Fibroblast of lung (primary cell): ENCODE results near the gene FGFR2. TPM values are rescaled to one million over a fixed set of nuclear protein-coding genes. Genes with fewer than 3 reads are reported as not detected.

ENCODE experiments used
- DNase-seq, 2 donors: peaks; one replicate each; pipeline versions ENCODE4 v3.0.0 to v3.0.0-alpha.2; 2010; ENCODE audit warnings: low read depth in 2 of 2
- H2AFZ ChIP-seq: 2 replicates; pipeline ENCODE4 v1.5.1; 2012; ENCODE audit warnings: low read length, control low read depth, inconsistent platforms
- H3K27ac ChIP-seq: 2 replicates; pipeline ENCODE4 v1.5.1; 2011; ENCODE audit warnings: low read length, control low read depth; ENCODE audit not compliant: insufficient read depth
- H3K27me3 ChIP-seq: 2 replicates; pipeline ENCODE4 v1.5.1; 2011; ENCODE audit warnings: mild to moderate bottlenecking, low read length; ENCODE audit not compliant: control insufficient read depth, insufficient read depth
- H3K36me3 ChIP-seq: 2 replicates; pipeline ENCODE4 v1.5.1; 2011; ENCODE audit warnings: low read length; ENCODE audit not compliant: control insufficient read depth, insufficient read depth
- H3K4me1 ChIP-seq: 2 replicates; pipeline ENCODE4 v1.5.1; 2011; ENCODE audit warnings: low read length; ENCODE audit not compliant: control insufficient read depth, insufficient read depth; ENCODE audit errors: extremely low read depth
- H3K4me2 ChIP-seq: 2 replicates; pipeline ENCODE4 v1.5.1; 2011; ENCODE audit warnings: low read length, control low read depth; ENCODE audit not compliant: insufficient read depth; ENCODE audit errors: extremely low read depth
- H3K4me3 ChIP-seq, 4 experiments: fragments of 200-600 bp in 1 of 4; sonication (generic) in 1 of 4; replicated peaks in 1 of 4; 2 replicates each; pipeline ENCODE4 v1.5.1; 2011 to 2016; ENCODE audit warnings: low read length in 4 of 4, low read depth in 3 of 4, mild to moderate bottlenecking in 3 of 4, control low read depth in 2 of 4, inconsistent platforms in 1 of 4, mixed read lengths in 1 of 4; ENCODE audit not compliant: insufficient read depth in 1 of 4; ENCODE audit errors: control extremely low read depth in 1 of 4
- H3K79me2 ChIP-seq: 2 replicates; pipeline ENCODE4 v1.5.1; 2012; ENCODE audit warnings: mild to moderate bottlenecking, low read length, inconsistent platforms; ENCODE audit not compliant: control insufficient read depth, insufficient read depth
- H3K9ac ChIP-seq: 2 replicates; pipeline ENCODE4 v1.5.1; 2011; ENCODE audit warnings: mild to moderate bottlenecking, low read length, control low read depth; ENCODE audit not compliant: insufficient read depth
- H3K9me3 ChIP-seq: 2 replicates; pipeline ENCODE4 v1.5.1; 2012; ENCODE audit warnings: low read depth, low read length; ENCODE audit not compliant: control insufficient read depth, insufficient read depth
- H4K20me1 ChIP-seq: 2 replicates; pipeline ENCODE4 v1.5.1; 2011; ENCODE audit warnings: low read length; ENCODE audit not compliant: control insufficient read depth, insufficient read depth; ENCODE audit errors: extremely low read depth
- CTCF ChIP-seq, 2 donors: IDR thresholded peaks in 1 of 2; conservative IDR thresholded peaks in 1 of 2; 1 replicate in 1 of 2; 2 replicates in 1 of 2; pipeline ENCODE4 v1.5.1; 2011 to 2012; ENCODE audit warnings: low read length in 2 of 2, control low read depth in 1 of 2, inconsistent platforms in 1 of 2, low read depth in 1 of 2, mild to moderate bottlenecking in 1 of 2
- EZH2 ChIP-seq: IDR thresholded peaks from 2 replicates; pipeline ENCODE4 v1.5.1; 2012; ENCODE audit warnings: low read length, control low read depth, mild to moderate bottlenecking; ENCODE audit errors: missing control alignments
- polyA plus RNA-seq, 2 donors: library from polyadenylated mRNA; depleted of rRNA in 1 of 2; stranded (reverse) in 1 of 2; unstranded in 1 of 2; fragments of >200 nt; gene quantifications; 2 replicates each; pipeline ENCODE4 v1.2.1, GENCODE V29; 2011 to 2012; ENCODE audit warnings: missing spikeins in 1 of 2
- total RNA-seq: library from RNA; depleted of rRNA; stranded (reverse); fragments of >200 nt; gene quantifications from 2 replicates; pipeline ENCODE4 v1.2.1, GENCODE V29; 2014

The FGFR2 gene
- total and polyA plus RNA-seq, 2 donors (not counting 1 experiment from before 2014, with no cell fraction given) = 0.10 to 0.17 TPM

DNA sequence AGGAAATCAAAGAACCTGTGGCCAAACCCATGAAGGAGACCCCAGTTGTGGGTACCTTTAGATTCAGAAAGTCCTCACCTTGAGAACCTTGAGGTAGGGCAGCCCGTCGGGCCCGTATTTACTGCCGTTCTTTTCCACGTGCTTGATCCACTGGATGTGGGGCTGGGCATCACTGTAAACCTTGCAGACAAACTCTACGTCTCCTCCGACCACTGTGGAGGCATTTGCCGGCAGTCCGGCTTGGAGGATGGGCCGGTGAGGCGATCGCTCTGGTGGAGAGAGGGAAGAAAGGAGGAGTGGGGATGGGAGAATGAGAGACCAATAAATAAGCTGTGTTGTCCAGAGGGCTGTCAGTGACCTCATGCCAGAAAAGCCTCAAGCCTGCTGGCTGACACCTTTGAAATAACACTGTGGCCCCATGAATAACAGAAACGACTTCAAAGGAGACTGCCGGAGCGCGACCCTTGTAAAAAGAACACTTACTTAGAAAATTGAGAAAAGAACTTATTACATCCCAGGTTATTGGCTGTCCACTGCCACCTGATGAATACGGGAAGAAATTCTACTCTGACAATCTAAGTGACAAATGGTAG is 78.2 kb downstream of the FGFR2 start:
- Histone ChIP-seq H3K27ac (no peak overlapping the region), H3K4me2 (no peak overlapping the region), H2AFZ (no peak overlapping the region), H4K20me1 (no peaks in the 10 kb centered on the region), H3K27me3 (no peaks in the 10 kb centered on the region), H3K9ac (no peak overlapping the region), H3K79me2 (no peaks in the 10 kb centered on the region), H3K4me3 (no peak overlapping the region), H3K4me1 (no peaks in the 10 kb centered on the region), H3K36me3 (no peaks in the 10 kb centered on the region), H3K9me3 (no peaks in the 10 kb centered on the region)
- DNase-seq = no peak
- no peak for TF ChIP-seq CTCF (conservative IDR thresholded peaks at IDR 0.05 in 1 of 2, IDR thresholded peaks at IDR 0.05 in 1 of 2; ENCODE audit: low read depth in 1 of 2, low read length in 2 of 2)
- TF ChIP-seq EZH2 = no peak

DNA sequence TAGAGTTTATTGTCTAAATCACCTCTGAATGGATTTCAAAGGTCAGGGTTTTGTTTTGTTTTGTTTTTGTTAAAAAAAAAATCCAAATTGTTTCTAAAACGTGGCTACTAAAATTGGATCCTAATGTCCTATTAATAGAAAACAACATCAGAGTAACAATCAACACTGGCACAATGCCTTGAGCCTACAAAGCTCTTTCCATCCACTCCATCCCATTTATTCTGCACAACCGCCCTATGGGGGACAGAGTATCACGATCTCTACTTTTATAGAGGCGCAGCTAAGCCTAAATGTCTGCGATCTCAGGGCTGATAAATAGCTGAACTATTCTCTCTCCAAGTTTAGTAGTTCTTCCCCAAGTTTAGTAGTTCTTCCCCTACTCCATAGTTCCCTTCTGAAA is 78.8 kb downstream of the FGFR2 start:
- H3K36me3 ChIP-seq = no peaks in the 10 kb centered on the region
- H3K4me2 ChIP-seq = no peak overlapping the region
- no peak for DNase-seq
- no peak overlapping the region for H3K4me3 ChIP-seq
- H3K27me3 ChIP-seq = no peaks in the 10 kb centered on the region
- no peaks in the 10 kb centered on the region for H3K9me3 ChIP-seq
- H2AFZ ChIP-seq = no peak overlapping the region
- no peak for TF ChIP-seq CTCF (conservative IDR thresholded peaks at IDR 0.05 in 1 of 2, IDR thresholded peaks at IDR 0.05 in 1 of 2; ENCODE audit: low read depth in 1 of 2, low read length in 2 of 2)
- TF ChIP-seq EZH2 = no peak
- H3K9ac ChIP-seq = no peak overlapping the region
- H3K27ac ChIP-seq = no peak overlapping the region
- no peaks in the 10 kb centered on the region for H4K20me1 ChIP-seq
- no peaks in the 10 kb centered on the region for H3K79me2 ChIP-seq
- no peaks in the 10 kb centered on the region for H3K4me1 ChIP-seq

DNA sequence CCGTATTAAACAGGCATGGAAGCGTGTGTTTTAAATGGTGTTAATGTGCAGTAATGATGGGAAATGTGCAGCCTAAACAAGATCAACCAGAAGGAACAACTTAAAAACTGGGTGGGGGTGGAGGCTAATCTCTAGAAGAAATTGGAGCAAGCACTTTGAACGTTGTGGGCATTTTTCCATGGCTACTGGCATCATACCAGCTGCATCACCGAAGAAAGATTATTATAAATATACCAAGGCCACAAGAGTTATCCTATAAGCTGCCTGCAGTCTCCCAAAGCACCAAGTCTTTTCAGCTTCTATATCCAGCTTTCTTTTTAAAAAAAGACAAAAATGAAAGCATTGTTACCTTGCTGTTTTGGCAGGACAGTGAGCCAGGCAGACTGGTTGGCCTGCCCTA is 79.9 kb downstream of the FGFR2 start:
- Histone ChIP-seq H3K9me3 (no peaks in the 10 kb centered on the region), H3K79me2 (no peaks in the 10 kb centered on the region), H3K27ac (no peak overlapping the region), H3K36me3 (no peaks in the 10 kb centered on the region), H2AFZ (no peak overlapping the region), H3K9ac (no peak overlapping the region), H3K4me2 (no peak overlapping the region), H3K4me1 (no peaks in the 10 kb centered on the region), H4K20me1 (no peaks in the 10 kb centered on the region), H3K27me3 (no peaks in the 10 kb centered on the region), H3K4me3 (no peak overlapping the region)
- no peak for TF ChIP-seq EZH2
- no peak for TF ChIP-seq CTCF (conservative IDR thresholded peaks at IDR 0.05 in 1 of 2, IDR thresholded peaks at IDR 0.05 in 1 of 2; ENCODE audit: low read depth in 1 of 2, low read length in 2 of 2)
- no peak for DNase-seq
